OCI-LY7 (cell line): Measurements from ENCODE around the gene KBTBD12. TPM values are rescaled to one million over a fixed set of nuclear protein-coding genes. Genes with fewer than 3 reads are reported as not detected.

Experiments
- BruUV-seq: library from RNA; stranded (reverse); fragments of 400-500 nt; replicated peaks from 2 replicates; lab custom pipeline; 2021; lab: Mats Ljungman, UMichigan
- CTCF ChIA-PET: fragments of 300-600 bp; sonication (Branson Sonifier 250); formaldehyde crosslinking; loops from one replicate; lab custom pipeline; 2022; ENCODE audit warnings: antibody characterized with exemption; ENCODE audit not compliant: unreplicated experiment; lab: Charles Lee
- POLR2A ChIA-PET: fragments of 300-600 bp; sonication (Branson Sonifier 250); formaldehyde crosslinking; loops from one replicate; lab custom pipeline; 2022; ENCODE audit warnings: antibody characterized with exemption; lab: Charles Lee
- DNase-seq: peaks from one replicate; pipeline ENCODE4 v3.0.0-alpha.2; 2015; ENCODE audit warnings: low spot score
- H2AFZ ChIP-seq: fragments of 200-600 bp; sonication (generic), shearing (Covaris generic); 2 replicates; pipeline ENCODE4 v1.6.1; 2014; ENCODE audit warnings: mild to moderate bottlenecking, antibody characterized with exemption, low read length, moderate library complexity
- H3K27ac ChIP-seq: fragments of 200-600 bp; sonication (generic); 2 replicates; pipeline ENCODE4 v1.5.1; 2014; ENCODE audit warnings: mixed run types, low read depth, mild to moderate bottlenecking, moderate library complexity, low read length, inconsistent platforms; ENCODE audit not compliant: poor library complexity, severe bottlenecking
- H3K36me3 ChIP-seq: fragments of 200-600 bp; sonication (generic); 2 replicates; pipeline ENCODE4 v1.6.1; 2014; ENCODE audit warnings: mild to moderate bottlenecking, antibody characterized with exemption, low read length, moderate library complexity, mixed read lengths; ENCODE audit not compliant: insufficient read depth
- H3K4me1 ChIP-seq: fragments of 200-600 bp; sonication (generic); 2 replicates; pipeline ENCODE4 v1.5.1; 2014; ENCODE audit warnings: mild to moderate bottlenecking, low read length; ENCODE audit not compliant: insufficient read depth, poor library complexity, severe bottlenecking
- H3K4me2 ChIP-seq: fragments of 200-600 bp; sonication (generic); 2 replicates; pipeline ENCODE4 v1.6.1; 2014; ENCODE audit warnings: mild to moderate bottlenecking, low read length
- H3K4me3 ChIP-seq: fragments of 200-600 bp; sonication (generic); 2 replicates; pipeline ENCODE4 v1.5.1; 2014; ENCODE audit warnings: mild to moderate bottlenecking, low read depth, low read length; ENCODE audit not compliant: poor library complexity, severe bottlenecking
- H3K79me2 ChIP-seq: fragments of 200-600 bp; sonication (generic); 2 replicates; pipeline ENCODE4 v1.6.1; 2016; ENCODE audit warnings: low read depth, mild to moderate bottlenecking, low read length, moderate library complexity, mixed read lengths; ENCODE audit not compliant: insufficient read depth
- H3K9me2 ChIP-seq: fragments of 200-600 bp; sonication (generic); 2 replicates; pipeline ENCODE4 v1.6.1; 2016; ENCODE audit warnings: mild to moderate bottlenecking, low read length, mixed read lengths; ENCODE audit not compliant: insufficient read depth
- H3K9me3 ChIP-seq: fragments of 200-600 bp; sonication (generic); 2 replicates; pipeline ENCODE4 v1.6.1; 2014; ENCODE audit warnings: mild to moderate bottlenecking, mixed run types, low read length, mixed read lengths
- H4K20me1 ChIP-seq: fragments of 200-600 bp; sonication (generic); 2 replicates; pipeline ENCODE4 v1.6.1; 2014; ENCODE audit warnings: mild to moderate bottlenecking, antibody characterized with exemption, low read length, moderate library complexity, mixed read lengths; ENCODE audit not compliant: insufficient read depth
- EZH2phosphoT487 ChIP-seq: fragments of 200-600 bp; sonication (generic); IDR thresholded peaks from 2 replicates; pipeline ENCODE4 v1.6.1; 2018; ENCODE audit warnings: low read depth, borderline replicate concordance, mild to moderate bottlenecking, mixed run types, antibody characterized with exemption, low read length, moderate library complexity, mixed read lengths
- intact Hi-C: fragments of 100-400 bp; cut with micrococcal nuclease; formaldehyde crosslinking; loops from one replicate; pipeline ENCODE4 v1.10.0; 2022; ENCODE audit not compliant: unreplicated experiment
- total RNA-seq, 2 experiments: library from RNA; depleted of rRNA in 1 of 2; stranded (reverse); fragments of >200 nt in 1 of 2; shearing (Covaris generic) in 1 of 2; gene quantifications; 2 replicates each; pipeline ENCODE4 v1.2.3, GENCODE V29; 2014 to 2022
- TF ChIP-seq, protein P1 (sequence below): fragments of 200-600 bp; sonication (generic); conservative IDR thresholded peaks from 2 replicates; pipeline ENCODE4 v1.5.1; 2014; ENCODE audit warnings: mild to moderate bottlenecking, antibody characterized with exemption, low read length, moderate library complexity, mixed read lengths

Gene KBTBD12
- total RNA-seq, 2 experiments from 2014 or later: not detected

DNA sequence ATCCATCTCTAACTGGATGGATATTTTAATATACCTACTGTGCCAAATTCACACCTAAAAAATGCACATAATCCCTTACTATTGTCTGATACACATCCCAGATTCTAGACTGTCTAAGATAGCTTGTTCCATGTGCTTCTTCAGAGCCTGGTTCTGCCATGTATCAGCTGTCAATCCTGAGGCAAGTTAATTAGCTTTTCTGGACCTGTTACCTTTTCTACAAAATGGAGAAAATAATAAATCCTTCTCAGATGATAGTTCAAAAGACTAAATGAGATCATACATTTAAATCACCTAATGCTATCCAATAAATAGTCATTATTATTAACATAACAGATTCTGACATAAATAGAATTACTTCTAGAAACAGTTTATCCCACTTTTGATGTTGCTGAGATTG, 66.1 kb downstream of the KBTBD12 start:
- no peak overlapping the region for H3K4me2 ChIP-seq
- ChIA-PET POLR2A (no interaction called here), CTCF (no interaction called here)
- DNase-seq: no peak
- no TSS peak for BruUV-seq
- H3K79me2 ChIP-seq: no peaks in the 10 kb centered on the region
- H3K4me3 ChIP-seq: no peak overlapping the region
- TF ChIP-seq, protein P1, sequence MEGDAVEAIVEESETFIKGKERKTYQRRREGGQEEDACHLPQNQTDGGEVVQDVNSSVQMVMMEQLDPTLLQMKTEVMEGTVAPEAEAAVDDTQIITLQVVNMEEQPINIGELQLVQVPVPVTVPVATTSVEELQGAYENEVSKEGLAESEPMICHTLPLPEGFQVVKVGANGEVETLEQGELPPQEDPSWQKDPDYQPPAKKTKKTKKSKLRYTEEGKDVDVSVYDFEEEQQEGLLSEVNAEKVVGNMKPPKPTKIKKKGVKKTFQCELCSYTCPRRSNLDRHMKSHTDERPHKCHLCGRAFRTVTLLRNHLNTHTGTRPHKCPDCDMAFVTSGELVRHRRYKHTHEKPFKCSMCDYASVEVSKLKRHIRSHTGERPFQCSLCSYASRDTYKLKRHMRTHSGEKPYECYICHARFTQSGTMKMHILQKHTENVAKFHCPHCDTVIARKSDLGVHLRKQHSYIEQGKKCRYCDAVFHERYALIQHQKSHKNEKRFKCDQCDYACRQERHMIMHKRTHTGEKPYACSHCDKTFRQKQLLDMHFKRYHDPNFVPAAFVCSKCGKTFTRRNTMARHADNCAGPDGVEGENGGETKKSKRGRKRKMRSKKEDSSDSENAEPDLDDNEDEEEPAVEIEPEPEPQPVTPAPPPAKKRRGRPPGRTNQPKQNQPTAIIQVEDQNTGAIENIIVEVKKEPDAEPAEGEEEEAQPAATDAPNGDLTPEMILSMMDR: no peak
- TF ChIP-seq EZH2phosphoT487: no peak
- no peaks in the 10 kb centered on the region for H3K9me2 ChIP-seq
- H3K4me1 ChIP-seq: no peaks in the 10 kb centered on the region
- H4K20me1 ChIP-seq: no peaks in the 10 kb centered on the region
- no peak overlapping the region for H3K27ac ChIP-seq
- H3K9me3 ChIP-seq: no peaks in the 10 kb centered on the region
- no peak overlapping the region for H2AFZ ChIP-seq
- intact Hi-C loops: no loop called here
- H3K36me3 ChIP-seq: no peaks in the 10 kb centered on the region

DNA sequence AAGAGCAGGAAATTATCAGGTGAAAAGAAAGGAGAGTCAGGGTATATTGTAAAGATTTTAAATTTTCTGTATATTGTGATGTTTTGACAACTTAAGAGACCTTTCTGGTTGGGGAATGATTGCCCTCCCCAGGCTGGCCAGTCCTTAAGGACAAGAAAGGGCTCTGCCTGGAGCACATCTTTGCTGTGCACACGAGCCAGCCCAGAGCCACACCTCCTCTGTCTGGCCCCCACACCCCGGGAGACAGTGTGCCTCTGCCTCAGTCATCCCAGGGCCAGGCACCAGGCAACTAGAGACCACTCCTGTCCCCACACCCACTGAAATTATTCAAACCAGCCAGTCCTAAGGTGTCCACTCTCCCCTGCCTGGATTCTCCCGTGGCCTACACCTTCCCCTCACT, 67.1 kb downstream of the KBTBD12 start:
- Histone ChIP-seq H3K36me3 (no peaks in the 10 kb centered on the region), H3K4me2 (no peak overlapping the region), H3K9me2 (no peaks in the 10 kb centered on the region), H3K9me3 (no peaks in the 10 kb centered on the region), H3K79me2 (no peaks in the 10 kb centered on the region), H3K4me3 (no peak overlapping the region), H4K20me1 (no peaks in the 10 kb centered on the region), H3K27ac (no peak overlapping the region), H2AFZ (no peak overlapping the region), H3K4me1 (no peaks in the 10 kb centered on the region)
- ChIA-PET POLR2A (no interaction called here), CTCF (no interaction called here)
- intact Hi-C loops: no loop called here
- no peak for DNase-seq
- no peak for TF ChIP-seq EZH2phosphoT487
- BruUV-seq: no TSS peak

DNA sequence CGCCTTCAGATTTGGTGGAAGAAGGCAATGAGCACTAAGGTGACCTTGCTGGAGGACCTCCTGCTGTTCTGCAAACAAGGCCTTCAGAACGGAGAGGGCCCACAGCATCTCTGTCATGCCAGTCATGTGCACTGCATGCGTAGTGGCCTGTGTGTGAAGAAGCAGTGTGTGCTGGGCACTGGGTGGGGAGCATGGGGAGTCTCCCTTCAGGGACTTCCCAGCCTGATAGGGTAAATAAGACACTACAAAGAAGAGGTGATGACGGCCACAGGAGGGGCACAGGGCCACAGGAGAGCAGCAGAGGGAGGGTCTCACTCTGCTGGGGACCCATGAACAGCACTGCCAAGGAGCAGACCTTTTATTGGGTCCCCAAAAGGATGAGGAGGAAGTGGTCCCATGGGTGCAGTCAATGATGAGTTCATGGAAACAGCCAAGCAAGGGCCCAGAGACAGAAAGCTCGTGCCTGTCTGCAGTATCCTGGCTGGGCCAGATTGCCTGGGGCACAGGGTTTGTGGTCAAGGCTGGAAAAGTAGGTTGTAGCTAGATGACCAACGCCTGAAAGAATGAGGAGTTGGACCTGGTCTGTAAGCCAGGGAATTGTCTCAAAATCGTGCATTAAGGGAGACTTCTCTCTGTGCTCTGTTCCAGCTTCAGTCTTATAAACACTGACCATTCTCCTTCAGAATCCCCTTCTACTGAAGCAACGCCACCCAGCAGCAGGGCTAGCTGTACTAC, 69.4 kb downstream of the KBTBD12 start:
- DNase-seq: no peak
- Histone ChIP-seq H3K79me2 (no peaks in the 10 kb centered on the region), H3K9me3 (no peaks in the 10 kb centered on the region), H3K4me1 (no peaks in the 10 kb centered on the region), H3K9me2 (no peaks in the 10 kb centered on the region), H3K27ac (no peak overlapping the region), H4K20me1 (no peaks in the 10 kb centered on the region), H3K4me3 (no peak overlapping the region), H3K4me2 (no peak overlapping the region), H2AFZ (no peak overlapping the region), H3K36me3 (no peaks in the 10 kb centered on the region)
- intact Hi-C loops: no loop called here
- ChIA-PET CTCF (interaction anchor here (0.7 kb wide), 1 partner anchor 339 kb away, joined by 3 read pairs; no protein-coding TSS in a partner anchor), POLR2A (interaction anchor here (0.6 to 0.7 kb wide), 2 partner anchors 73 to 1113 kb away, joined by 3 to 5 read pairs; no protein-coding TSS in a partner anchor)
- no peak for TF ChIP-seq EZH2phosphoT487
- TF ChIP-seq, protein P1: no peak
- BruUV-seq: no TSS peak
